Left lobe of liver (tissue), 2 donors: ENCODE results near the gene SLC15A1. TPM values are rescaled to one million over a fixed set of nuclear protein-coding genes. Genes with fewer than 3 reads are reported as not detected.
"Not testable (repeated sequence)": the region's sequence is repeated elsewhere in the genome, so short reads cannot be mapped to it uniquely, and the experiment has no call there.

Source experiments
- ATAC-seq: fragments of 200-7000 bp; cut with Tn5 transposase; one replicate; pipeline ENCODE4 v1.9.1; 2020; ENCODE audit warnings: mild to moderate bottlenecking, moderate library complexity
- DNase-seq: peaks from one replicate; pipeline ENCODE4 v3.0.0-alpha.2; 2020; ENCODE audit warnings: low spot score
- total RNA-seq: library from RNA; stranded (reverse); gene quantifications from one replicate; pipeline ENCODE4 v1.2.1, GENCODE V29; 2021
- donor health status: DM: no; HTN: no; CAD: no; lungs with moderate emphysema.
- donor health status: DM: no; HTN: yes; CAD: no.

SLC15A1 gene
- total RNA-seq, 1 donor from 2014 or later: 26.9 TPM

GRCh38 chr13:98664510-98664909 lies 88.0 kb downstream of the SLC15A1 start:
- ATAC-seq: no peak

GRCh38 chr13:98664047-98664446 lies 88.4 kb downstream of the SLC15A1 start:
- peak; percentile 22 for DNase-seq
- no peak for ATAC-seq

More at GRCh38 chr13:98664510-98664909, 88.0 kb downstream of the SLC15A1 start:
- no peak for DNase-seq

GRCh38 chr13:98658131-98658530 lies 94.3 kb downstream of the SLC15A1 start:
- DNase-seq: peak; percentile 16

GRCh38 chr13:98657506-98658085 lies 94.9 kb downstream of the SLC15A1 start:
- no peak for ATAC-seq
- DNase-seq: no peak

More at GRCh38 chr13:98658131-98658530, 94.3 kb downstream of the SLC15A1 start:
- ATAC-seq: no peak

GRCh38 chr13:98656223-98656622 lies 96.2 kb downstream of the SLC15A1 start:
- no peak for ATAC-seq
- DNase-seq: peak; percentile 24

- DNase-seq: peak; percentile 82
- ATAC-seq: peak; percentile 99
Measured at GRCh38 chr13:98653463-98653985, 98.9 kb downstream of the SLC15A1 start.

- no peak for DNase-seq
- ATAC-seq: no peak
Measured at GRCh38 chr13:98652721-98653462, 99.6 kb downstream of the SLC15A1 start.

- no peak for DNase-seq
- no peak for ATAC-seq
Measured at GRCh38 chr13:98652276-98652675, 100.2 kb downstream of the SLC15A1 start.

GRCh38 chr13:98651744-98652143 lies 100.7 kb downstream of the SLC15A1 start:
- DNase-seq: peak; percentile 10
- no peak for ATAC-seq

GRCh38 chr13:98650396-98651107 lies 101.9 kb downstream of the SLC15A1 start:
- ATAC-seq (no peak), DNase-seq (no peak)

GRCh38 chr13:98649861-98650260 lies 102.6 kb downstream of the SLC15A1 start:
- DNase-seq (no peak), ATAC-seq (no peak)

- ATAC-seq (no peak), DNase-seq (no peak)
Measured at GRCh38 chr13:98648686-98649085, 103.8 kb downstream of the SLC15A1 start.

- ATAC-seq: peak; percentile 71
- DNase-seq: no peak
Measured at GRCh38 chr13:98648141-98648540, 104.3 kb downstream of the SLC15A1 start.

- ATAC-seq (no peak), DNase-seq (no peak)
Measured at GRCh38 chr13:98647121-98647520, 105.4 kb downstream of the SLC15A1 start.

GRCh38 chr13:98643479-98643878 lies 109.0 kb downstream of the SLC15A1 start:
- DNase-seq: no peak
- no peak for ATAC-seq

GRCh38 chr13:98641075-98641474 lies 111.4 kb downstream of the SLC15A1 start:
- ATAC-seq (no peak), DNase-seq (peak; percentile 10)

- DNase-seq, ATAC-seq: not testable (repeated sequence)
Measured at GRCh38 chr13:98639785-98640184, 112.7 kb downstream of the SLC15A1 start.

- peak; percentile 85 for ATAC-seq
- peak; percentile 58 for DNase-seq
Measured at GRCh38 chr13:98638352-98638751, 114.1 kb downstream of the SLC15A1 start.
